ENCODE measurements around the gene ANKRD30A.
"Not testable (repeated sequence)": the region's sequence is repeated elsewhere in the genome, so short reads cannot be mapped to it uniquely, and the experiment has no call there.

The ANKRD30A gene

GRCh38 chr10:37125191-37125732 lies at the start of gene ANKRD30A:
TSS of gene ANKRD30A (plus strand) at chr10:37125598. CDS start at chr10:37125788, 190 bp downstream.
- DNase-seq, result no peak

GRCh38 chr10:37076083-37076482 lies 49.3 kb upstream of the ANKRD30A start:
- not testable (repeated sequence) for DNase-seq

GRCh38 chr10:37095792-37096573 lies 29.4 kb upstream of the ANKRD30A start:
- no peak for DNase-seq

- no peak for DNase-seq
These were observed 24.1 kb upstream of the ANKRD30A start for GRCh38 chr10:37101261-37101660.

- DNase-seq, result no peak
These were observed 16.4 kb upstream of the ANKRD30A start for GRCh38 chr10:37109000-37109399.

GRCh38 chr10:37124532-37124931 lies 866 bp upstream of the ANKRD30A start:
- DNase-seq, result no peak

GRCh38 chr10:37125921-37126320 lies 523 bp downstream of the ANKRD30A start:
- no peak for DNase-seq

- DNase-seq, result peak; percentile 42
These were observed 21.0 kb downstream of the ANKRD30A start for GRCh38 chr10:37146443-37146842.

- not testable (repeated sequence) for DNase-seq
These were observed 37.0 kb downstream of the ANKRD30A start for GRCh38 chr10:37162430-37162829.

GRCh38 chr10:37171945-37172344 lies 46.5 kb downstream of the ANKRD30A start:
- DNase-seq, result not testable (repeated sequence)

- not testable (repeated sequence) for DNase-seq
These were observed 52.9 kb downstream of the ANKRD30A start for GRCh38 chr10:37178296-37178695.

- DNase-seq, result not testable (repeated sequence)
These were observed 57.3 kb downstream of the ANKRD30A start for GRCh38 chr10:37182719-37183118.

GRCh38 chr10:37206132-37206531 lies 80.7 kb downstream of the ANKRD30A start:
- no peak for DNase-seq

GRCh38 chr10:37220866-37221265 lies 95.5 kb downstream of the ANKRD30A start:
- DNase-seq, result no peak

GRCh38 chr10:37222046-37222445 lies 96.6 kb downstream of the ANKRD30A start:
- no peak for DNase-seq

GRCh38 chr10:37225163-37225562 lies 99.8 kb downstream of the ANKRD30A start:
- DNase-seq, result no peak

GRCh38 chr10:37226524-37226923 lies 101.1 kb downstream of the ANKRD30A start:
- no peak for DNase-seq

GRCh38 chr10:37234692-37235091 lies 109.3 kb downstream of the ANKRD30A start:
- no peak for DNase-seq

- DNase-seq, result no peak
These were observed 110.7 kb downstream of the ANKRD30A start for GRCh38 chr10:37236093-37236492.

GRCh38 chr10:37240223-37240622 lies 114.8 kb downstream of the ANKRD30A start:
- no peak for DNase-seq

GRCh38 chr10:37246637-37247036 lies 121.2 kb downstream of the ANKRD30A start:
- DNase-seq, result no peak

- not testable (repeated sequence) for DNase-seq
These were observed 130.4 kb downstream of the ANKRD30A start for GRCh38 chr10:37255837-37256236.

- DNase-seq, result no peak
These were observed 137.9 kb downstream of the ANKRD30A start for GRCh38 chr10:37263304-37263703.

GRCh38 chr10:37268266-37268665 lies 142.9 kb downstream of the ANKRD30A start:
- no peak for DNase-seq
